ENCODE measurements around the gene KRT17.
"Not testable (repeated sequence)": the region's sequence is repeated elsewhere in the genome, so short reads cannot be mapped to it uniquely, and the experiment has no call there.

KRT17 gene

GRCh38 chr17:41649923-41650519, 25.6 kb upstream of the KRT17 start:
- Mint-ChIP-seq H3K4me1 (ENCODE audit: low read depth) (peaks cover 37% of the 10 kb centered on the region), H3K27ac (no peak overlapping the region), H3K4me3 (no peak overlapping the region), H3K27me3 (peaks cover 9% of the 10 kb centered on the region), H3K9me3 (no peaks in the 10 kb centered on the region), H3K36me3 (ENCODE audit: low read depth) (no peaks in the 10 kb centered on the region)
- intact Hi-C loops (cut with micrococcal nuclease) = loop anchor here (5.0 kb wide), 2 partner anchors 38 to 153 kb away; partner anchors contain the start of gene KRT16

DNA sequence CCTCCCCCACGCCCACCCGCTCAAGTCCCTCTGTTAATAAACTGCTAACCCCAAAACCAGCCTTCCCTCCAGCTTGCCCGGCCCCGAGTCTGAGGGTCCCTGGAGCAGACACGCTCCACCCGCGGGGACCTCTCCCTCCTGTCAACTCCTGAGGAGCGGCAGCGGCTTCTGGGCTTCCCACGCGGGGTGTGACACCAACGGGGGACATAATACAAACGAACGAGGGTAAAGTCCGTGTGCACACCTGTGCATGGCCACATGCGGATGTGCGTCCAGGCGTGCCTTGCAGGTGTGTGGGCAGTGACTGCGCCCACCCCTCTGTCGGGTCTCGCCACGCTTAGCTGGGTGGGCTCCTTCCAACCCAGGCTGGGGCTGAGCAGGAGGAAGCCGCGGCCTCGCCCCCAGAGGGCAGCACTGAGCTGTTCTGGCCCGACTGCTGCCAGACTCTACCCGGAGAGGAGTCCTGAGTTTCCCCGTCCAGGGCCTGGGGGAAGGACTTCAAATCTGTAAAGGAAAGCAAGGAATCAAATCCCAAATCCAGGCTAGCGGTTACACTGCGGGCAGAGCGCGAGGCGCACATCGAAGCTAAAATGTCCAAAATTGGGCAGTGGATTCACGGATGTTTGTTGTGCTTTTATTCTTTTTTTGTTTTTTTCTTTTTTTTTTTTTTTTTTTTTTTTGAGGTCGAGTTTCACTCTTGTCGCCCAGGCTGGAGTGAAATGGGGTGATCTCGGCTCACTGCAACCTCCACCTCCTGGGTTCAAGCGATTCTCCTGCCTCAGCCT, 24.2 kb upstream of the KRT17 start:
- peak overlapping the region; percentile 69 for H3K27ac Mint-ChIP-seq
- H3K4me3 Mint-ChIP-seq = peak overlapping the region; percentile 69
- no peaks in the 10 kb centered on the region for H3K36me3 Mint-ChIP-seq (ENCODE audit: low read depth)
- peaks cover 51% of the 10 kb centered on the region for H3K4me1 Mint-ChIP-seq (ENCODE audit: low read depth)
- peaks cover 8% of the 10 kb centered on the region for H3K27me3 Mint-ChIP-seq
- intact Hi-C loops (cut with micrococcal nuclease) = loop anchor here (1.0 to 5.0 kb wide), 5 partner anchors 14 to 151 kb away; partner anchors contain the start of gene KRT16
- no peaks in the 10 kb centered on the region for H3K9me3 Mint-ChIP-seq

- intact Hi-C loops (cut with micrococcal nuclease) = loop anchor here (1.0 to 5.0 kb wide), 5 partner anchors 14 to 151 kb away; partner anchors contain the start of gene KRT16
- Mint-ChIP-seq H3K4me3 (peak overlapping the region; percentile 69), H3K27ac (peak overlapping the region; percentile 69), H3K4me1 (ENCODE audit: low read depth) (peaks cover 57% of the 10 kb centered on the region), H3K27me3 (peaks cover 8% of the 10 kb centered on the region), H3K36me3 (ENCODE audit: low read depth) (no peaks in the 10 kb centered on the region), H3K9me3 (no peaks in the 10 kb centered on the region)
Observed at GRCh38 chr17:41647940-41648410, 23.6 kb upstream of the KRT17 start.

GRCh38 chr17:41647038-41647813, 22.9 kb upstream of the KRT17 start:
- peaks cover 64% of the 10 kb centered on the region for H3K4me1 Mint-ChIP-seq (ENCODE audit: low read depth)
- peaks cover 8% of the 10 kb centered on the region for H3K27me3 Mint-ChIP-seq
- H3K9me3 Mint-ChIP-seq = no peaks in the 10 kb centered on the region
- H3K27ac Mint-ChIP-seq = no peak overlapping the region
- intact Hi-C loops (cut with micrococcal nuclease) = loop anchor here (5.0 kb wide), 2 partner anchors 35 to 150 kb away; partner anchors contain the start of gene KRT16
- H3K36me3 Mint-ChIP-seq (ENCODE audit: low read depth) = no peaks in the 10 kb centered on the region
- no peak overlapping the region for H3K4me3 Mint-ChIP-seq

DNA sequence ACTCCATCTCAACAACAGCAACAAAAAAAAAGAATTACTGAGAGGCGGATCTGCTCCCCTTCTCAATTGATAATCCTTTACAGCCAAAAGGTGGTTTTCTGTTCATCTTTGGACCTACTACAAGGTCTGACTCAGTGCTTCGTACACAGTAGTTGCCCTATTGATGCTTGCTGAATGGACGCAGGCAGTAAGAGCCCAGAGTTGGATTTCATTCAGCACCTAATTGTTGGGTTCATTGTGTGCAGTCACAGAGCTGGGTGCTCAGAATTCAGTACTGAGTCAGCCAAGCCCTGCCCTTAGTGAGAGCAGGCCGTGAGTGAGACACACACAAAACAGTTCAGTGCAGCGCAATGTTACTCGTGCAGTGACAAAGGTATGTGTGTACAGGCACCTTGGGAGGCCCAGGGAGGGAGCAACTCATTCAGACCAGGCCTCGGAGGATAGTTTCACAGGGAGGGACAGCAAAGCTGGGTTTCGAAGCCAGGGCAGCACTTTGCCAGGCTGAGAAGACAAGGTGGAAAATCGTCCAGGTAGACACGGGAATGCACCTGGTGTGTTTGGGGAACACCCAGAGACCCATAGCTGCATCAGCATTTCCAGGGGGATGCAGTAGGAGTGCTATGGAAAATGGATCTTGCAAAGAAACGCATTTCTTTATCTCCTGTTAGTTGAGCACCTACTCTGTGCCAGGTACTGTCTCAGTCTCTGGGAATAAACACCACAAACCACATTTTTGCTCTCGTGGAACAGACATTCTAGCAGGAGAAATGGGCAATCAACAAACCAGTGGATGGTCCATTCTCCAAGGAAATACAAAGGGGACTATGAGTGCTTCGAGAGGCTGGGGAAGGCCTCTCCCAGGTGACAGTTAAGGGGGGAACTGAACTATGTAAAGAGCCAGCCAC, 18.1 kb upstream of the KRT17 start:
- H3K36me3 Mint-ChIP-seq (ENCODE audit: low read depth) = no peaks in the 10 kb centered on the region
- H3K4me1 Mint-ChIP-seq (ENCODE audit: low read depth) = peaks cover 71% of the 10 kb centered on the region
- H3K27me3 Mint-ChIP-seq = no peaks in the 10 kb centered on the region
- intact Hi-C loops (cut with micrococcal nuclease) = no loop called here
- peak overlapping the region; percentile 89 for H3K27ac Mint-ChIP-seq
- H3K4me3 Mint-ChIP-seq = no peak overlapping the region
- H3K9me3 Mint-ChIP-seq = no peaks in the 10 kb centered on the region

DNA sequence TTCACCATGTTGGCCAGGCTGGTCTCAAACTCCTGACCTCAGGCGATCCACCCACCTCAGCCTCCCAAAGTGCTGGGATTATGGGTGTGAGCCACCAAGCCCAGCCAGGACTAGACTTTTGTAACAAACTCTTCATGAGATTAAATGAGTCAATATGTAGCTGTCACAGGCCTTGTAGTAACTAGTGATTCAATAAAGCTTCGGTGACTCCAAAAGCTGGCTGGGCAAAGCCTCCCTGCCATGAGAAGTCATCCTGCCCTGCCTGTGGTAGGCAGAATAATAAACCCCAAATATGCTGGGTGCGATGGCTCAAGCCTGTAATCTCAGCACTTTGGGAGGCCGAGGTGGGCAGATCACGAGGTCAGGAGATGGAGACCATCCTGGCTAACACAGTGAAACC, 16.2 kb upstream of the KRT17 start:
- H3K36me3 Mint-ChIP-seq (ENCODE audit: low read depth); H3K4me3 Mint-ChIP-seq; intact Hi-C loops (cut with micrococcal nuclease); H3K9me3 Mint-ChIP-seq; H3K27me3 Mint-ChIP-seq: not testable (repeated sequence)
- Mint-ChIP-seq H3K27ac (peak overlapping the region; percentile 30), H3K4me1 (ENCODE audit: low read depth) (peaks cover 69% of the 10 kb centered on the region)

GRCh38 chr17:41639492-41640473, 15.4 kb upstream of the KRT17 start:
- Mint-ChIP-seq H3K36me3 (ENCODE audit: low read depth) (no peaks in the 10 kb centered on the region), H3K27ac (peak overlapping the region; percentile 77), H3K4me3 (peak overlapping the region; percentile 13), H3K4me1 (ENCODE audit: low read depth) (peaks cover 69% of the 10 kb centered on the region), H3K27me3 (no peaks in the 10 kb centered on the region), H3K9me3 (no peaks in the 10 kb centered on the region)
- intact Hi-C loops (cut with micrococcal nuclease) = no loop called here

- H3K27ac Mint-ChIP-seq = peak overlapping the region; percentile 77
- intact Hi-C loops (cut with micrococcal nuclease) = no loop called here
- H3K36me3 Mint-ChIP-seq (ENCODE audit: low read depth) = no peaks in the 10 kb centered on the region
- peak overlapping the region; percentile 49 for H3K4me3 Mint-ChIP-seq
- H3K9me3 Mint-ChIP-seq = no peaks in the 10 kb centered on the region
- peaks cover 65% of the 10 kb centered on the region for H3K4me1 Mint-ChIP-seq (ENCODE audit: low read depth)
- H3K27me3 Mint-ChIP-seq = no peaks in the 10 kb centered on the region
Observed at GRCh38 chr17:41638941-41639340, 14.6 kb upstream of the KRT17 start.

DNA sequence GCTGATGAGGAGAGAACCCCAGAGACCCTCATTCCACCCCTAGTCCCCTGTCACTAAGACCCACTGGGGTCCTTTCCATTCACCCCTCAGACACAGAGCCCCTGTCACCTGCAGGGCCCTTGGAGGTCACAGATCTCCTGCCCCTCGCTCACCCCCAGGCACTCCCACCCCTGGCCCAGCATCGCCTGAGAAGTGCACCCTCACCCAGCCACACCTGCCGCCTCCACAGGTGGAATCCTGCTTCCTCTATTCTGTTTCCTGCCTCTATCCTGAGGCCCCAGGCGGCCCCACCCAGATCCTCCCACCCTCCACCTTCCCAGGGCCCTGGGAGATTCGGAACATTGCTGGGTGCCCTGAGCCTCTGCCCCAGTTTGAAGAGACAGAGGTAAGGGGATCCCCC, 13.8 kb upstream of the KRT17 start:
- intact Hi-C loops (cut with micrococcal nuclease) = no loop called here
- Mint-ChIP-seq H3K27ac (peak overlapping the region; percentile 77), H3K4me1 (ENCODE audit: low read depth) (peaks cover 57% of the 10 kb centered on the region)

GRCh38 chr17:41636652-41637051, 12.3 kb upstream of the KRT17 start:
- intact Hi-C loops (cut with micrococcal nuclease) = no loop called here
- peak overlapping the region; percentile 64 for H3K27ac Mint-ChIP-seq
- no peaks in the 10 kb centered on the region for H3K36me3 Mint-ChIP-seq (ENCODE audit: low read depth)
- peaks cover 47% of the 10 kb centered on the region for H3K4me1 Mint-ChIP-seq (ENCODE audit: low read depth)
- H3K4me3 Mint-ChIP-seq = no peak overlapping the region
- H3K9me3 Mint-ChIP-seq = no peaks in the 10 kb centered on the region
- no peaks in the 10 kb centered on the region for H3K27me3 Mint-ChIP-seq

More for the DNA sequence above, 13.8 kb upstream of the KRT17 start:
- Mint-ChIP-seq H3K4me3 (peak overlapping the region; percentile 49), H3K9me3 (no peaks in the 10 kb centered on the region), H3K27me3 (no peaks in the 10 kb centered on the region), H3K36me3 (ENCODE audit: low read depth) (no peaks in the 10 kb centered on the region)

- Mint-ChIP-seq H3K4me3 (no peak overlapping the region), H3K36me3 (ENCODE audit: low read depth) (no peaks in the 10 kb centered on the region), H3K27ac (peak overlapping the region; percentile 64), H3K27me3 (no peaks in the 10 kb centered on the region), H3K9me3 (no peaks in the 10 kb centered on the region), H3K4me1 (ENCODE audit: low read depth) (peaks cover 51% of the 10 kb centered on the region)
- intact Hi-C loops (cut with micrococcal nuclease) = no loop called here
Observed at GRCh38 chr17:41635121-41636097, 11.0 kb upstream of the KRT17 start.

Data from dendritic cell treated with granulocyte-macrophage colony-stimulating factor and Interleukin-4, amounts not matched to agents 40 ng/mL and 50 ng/mL, for 4 days (primary cell).